ENCODE measurements around the gene BMERB1.

DNA sequence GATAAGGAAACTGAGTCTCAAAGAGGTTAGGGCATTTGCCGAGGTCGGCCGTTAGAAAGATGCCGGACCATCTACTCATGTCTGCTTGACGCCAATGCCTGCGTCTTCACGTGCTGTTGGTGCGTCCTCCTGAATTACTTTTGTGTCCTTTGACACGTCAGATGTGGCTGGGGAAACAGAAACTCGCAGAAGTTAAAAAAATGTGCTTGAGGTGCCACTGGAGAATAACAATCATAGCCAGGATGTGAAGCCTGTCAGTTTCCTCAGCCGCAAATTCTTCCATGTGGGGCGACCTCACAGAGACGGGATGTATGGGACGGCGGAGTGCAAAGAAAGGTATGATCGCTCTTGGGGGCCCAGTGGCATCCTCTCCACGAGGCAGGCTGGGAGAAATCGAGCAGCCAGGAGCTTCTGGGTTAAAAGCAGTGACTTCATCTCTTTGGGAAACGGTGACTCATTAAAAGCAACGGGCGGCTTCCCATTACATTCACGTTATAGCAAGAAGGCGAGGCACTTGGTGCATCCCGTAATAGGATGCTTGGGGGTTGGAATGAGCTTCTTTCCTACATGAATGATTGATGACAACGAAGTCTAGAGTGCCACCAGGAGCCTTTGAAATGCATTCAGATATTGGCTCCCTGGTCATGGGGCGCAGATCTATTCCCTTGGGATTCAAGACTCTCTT lies 67.8 kb downstream of the BMERB1 start:
- TF ChIP-seq ZNF445 (CRISPR knock-in tag; IDR thresholded peaks at IDR 0.05; ENCODE audit: low read depth) (no peak), CTCF (IDR thresholded peaks at IDR 0.05 in 2 of 3, conservative IDR thresholded peaks at IDR 0.05 in 1 of 3; ENCODE audit: insufficient read depth in 2 of 3, low read depth in 1 of 3, low read length in 3 of 3) (no peak)

All from K562 (cell line).